Measurements from ENCODE around the gene MRI1. TPM values are rescaled to one million over a fixed set of nuclear protein-coding genes. Genes with fewer than 3 reads are reported as not detected.

Gene MRI1
- polyA plus RNA-seq, 1 donor = 28.4 TPM

Other genes with a start within 250 kb of the MRI1 start
- 114 TPM for gene C19orf53, start 9.9 kb downstream of the MRI1 start, polyA plus RNA-seq (ENCODE audit: insufficient read length)
- 5.4 TPM for gene ZSWIM4, start 30.9 kb downstream of the MRI1 start, polyA plus RNA-seq (ENCODE audit: insufficient read length)
- gene NANOS3, start 112.6 kb downstream of the MRI1 start, polyA plus RNA-seq (ENCODE audit: insufficient read length) = 2.6 TPM
- 3.7 TPM for gene BRME1, start 141.6 kb downstream of the MRI1 start, polyA plus RNA-seq (ENCODE audit: insufficient read length)
- gene CC2D1A, start 141.7 kb downstream of the MRI1 start, polyA plus RNA-seq (ENCODE audit: insufficient read length) = 16.3 TPM
- 0.57 TPM for gene PODNL1, start 173.9 kb downstream of the MRI1 start, polyA plus RNA-seq (ENCODE audit: insufficient read length)
- 21.5 TPM for gene DCAF15, start 188.0 kb downstream of the MRI1 start, polyA plus RNA-seq (ENCODE audit: insufficient read length)
- 8.3 TPM for gene RFX1, start 241.8 kb downstream of the MRI1 start, polyA plus RNA-seq (ENCODE audit: insufficient read length)